Natural killer cell treated with Interleukin-12 subunit alpha and Interleukin-12 subunit beta and Interleukin-15 and Interleukin-18, amount 100 ng/mL, for 72 hours (primary cell): ENCODE data around the gene C1orf21. TPM values are rescaled to one million over a fixed set of nuclear protein-coding genes. Genes with fewer than 3 reads are reported as not detected.

Experiments
- ATAC-seq, 2 donors: fragments of 150-1000 bp; cut with Tn5 transposase in 1 of 2; sonication (Bioruptor Pico), chemical (Tn5 transposase) in 1 of 2; 2 replicates each; pipeline ENCODE4 v1.10.0; 2021
- DNase-seq: peaks from one replicate; pipeline ENCODE4 v3.0.0; 2022; ENCODE audit warnings: low spot score
- H3K27ac Mint-ChIP-seq, 2 donors: 1 replicate in 1 of 2; 2 replicates in 1 of 2; pipeline ENCODE4 v1.8.0; 2022; ENCODE audit warnings: mixed read lengths in 2 of 2, mild to moderate bottlenecking in 1 of 2, moderate library complexity in 1 of 2
- H3K27me3 Mint-ChIP-seq, 2 donors: 1 replicate in 1 of 2; 2 replicates in 1 of 2; pipeline ENCODE4 v1.8.0; 2022; ENCODE audit warnings: mixed read lengths in 2 of 2
- H3K36me3 Mint-ChIP-seq: one replicate; pipeline ENCODE4 v1.8.0; 2022; ENCODE audit warnings: mixed read lengths
- H3K4me1 Mint-ChIP-seq, 2 donors: 1 replicate in 1 of 2; 2 replicates in 1 of 2; pipeline ENCODE4 v1.8.0; 2022; ENCODE audit warnings: low read depth in 2 of 2, mixed read lengths in 2 of 2, mild to moderate bottlenecking in 1 of 2
- H3K4me3 Mint-ChIP-seq: one replicate; pipeline ENCODE4 v1.8.0; 2022; ENCODE audit warnings: mixed read lengths
- H3K9me3 Mint-ChIP-seq: 2 replicates; pipeline ENCODE4 v1.8.0; 2022; ENCODE audit warnings: mixed read lengths
- total RNA-seq, 2 donors: library from RNA; stranded (reverse); gene quantifications; one replicate each; pipeline ENCODE4 v1.2.3, GENCODE V29; 2022

The C1orf21 gene
- total RNA-seq, 2 donors from 2014 or later = 18.0 to 28.3 TPM

GRCh38 chr1:184499616-184500015, 112.8 kb downstream of the C1orf21 start:
- no peaks in the 10 kb centered on the region for H3K36me3 Mint-ChIP-seq
- no peak for ATAC-seq
- H3K27me3 Mint-ChIP-seq = no peaks in the 10 kb centered on the region
- no peak for DNase-seq
- no peaks in the 10 kb centered on the region for H3K9me3 Mint-ChIP-seq
- H3K4me1 Mint-ChIP-seq = peaks cover 23 to 27% of the 10 kb centered on the region in 2 donors
- no peak overlapping the region for H3K27ac Mint-ChIP-seq
- no peak overlapping the region for H3K4me3 Mint-ChIP-seq

GRCh38 chr1:184502161-184502560, 115.3 kb downstream of the C1orf21 start:
- no peak for ATAC-seq

GRCh38 chr1:184503221-184503749, 116.5 kb downstream of the C1orf21 start:
- ATAC-seq (no peak), DNase-seq (no peak)
- Mint-ChIP-seq H3K9me3 (no peaks in the 10 kb centered on the region), H3K27ac (peak overlapping the region in 1 of 2 donors; percentile 56), H3K36me3 (no peaks in the 10 kb centered on the region), H3K4me3 (no peak overlapping the region), H3K27me3 (no peaks in the 10 kb centered on the region), H3K4me1 (peaks cover 30 to 34% of the 10 kb centered on the region in 2 donors)

More at GRCh38 chr1:184502161-184502560, 115.3 kb downstream of the C1orf21 start:
- no peak for DNase-seq
- Mint-ChIP-seq H3K4me1 (peaks cover 22 to 27% of the 10 kb centered on the region in 2 donors), H3K36me3 (no peaks in the 10 kb centered on the region), H3K9me3 (no peaks in the 10 kb centered on the region), H3K4me3 (no peak overlapping the region), H3K27ac (no peak overlapping the region), H3K27me3 (no peaks in the 10 kb centered on the region)

GRCh38 chr1:184504040-184504954, 117.5 kb downstream of the C1orf21 start:
- Mint-ChIP-seq H3K27me3 (no peaks in the 10 kb centered on the region), H3K27ac (peak overlapping the region in 1 of 2 donors; percentile 56), H3K36me3 (peaks cover 4% of the 10 kb centered on the region), H3K4me1 (peaks cover 34 to 38% of the 10 kb centered on the region in 2 donors), H3K9me3 (no peaks in the 10 kb centered on the region), H3K4me3 (no peak overlapping the region)
- ATAC-seq (no peak), DNase-seq (no peak)

GRCh38 chr1:184504955-184505338, 118.1 kb downstream of the C1orf21 start:
- DNase-seq (no peak), ATAC-seq (no peak)
- Mint-ChIP-seq H3K36me3 (peaks cover 5% of the 10 kb centered on the region), H3K9me3 (no peaks in the 10 kb centered on the region), H3K27me3 (no peaks in the 10 kb centered on the region), H3K4me3 (no peak overlapping the region), H3K4me1 (peaks cover 35 to 39% of the 10 kb centered on the region in 2 donors), H3K27ac (peak overlapping the region in 1 of 2 donors; percentile 54)

GRCh38 chr1:184506481-184506880, 119.7 kb downstream of the C1orf21 start:
- no peak for DNase-seq

GRCh38 chr1:184507165-184507564, 120.3 kb downstream of the C1orf21 start:
- Mint-ChIP-seq H3K36me3 (peaks cover 10% of the 10 kb centered on the region), H3K4me1 (peaks cover 44 to 47% of the 10 kb centered on the region in 2 donors), H3K27me3 (no peaks in the 10 kb centered on the region), H3K9me3 (peaks cover 4% of the 10 kb centered on the region), H3K27ac (peak overlapping the region; percentile 78 to 88), H3K4me3 (peak overlapping the region; percentile 83)
- DNase-seq = no peak
- no peak for ATAC-seq

More at GRCh38 chr1:184506481-184506880, 119.7 kb downstream of the C1orf21 start:
- ATAC-seq = peak; percentile 15 to 33
- Mint-ChIP-seq H3K4me3 (peak overlapping the region; percentile 83), H3K27ac (peak overlapping the region in 1 of 2 donors; percentile 88), H3K36me3 (peaks cover 10% of the 10 kb centered on the region), H3K4me1 (peaks cover 40% of the 10 kb centered on the region in 2 donors), H3K27me3 (no peaks in the 10 kb centered on the region), H3K9me3 (peaks cover 4% of the 10 kb centered on the region)

- DNase-seq (no peak), ATAC-seq (no peak)
- Mint-ChIP-seq H3K4me1 (peaks cover 47 to 50% of the 10 kb centered on the region in 2 donors), H3K27ac (peak overlapping the region; percentile 78 to 88), H3K27me3 (no peaks in the 10 kb centered on the region), H3K9me3 (peaks cover 4% of the 10 kb centered on the region), H3K4me3 (peak overlapping the region; percentile 83), H3K36me3 (peaks cover 10% of the 10 kb centered on the region)
These were observed 120.9 kb downstream of the C1orf21 start for GRCh38 chr1:184507604-184508280.

- Mint-ChIP-seq H3K27me3 (no peaks in the 10 kb centered on the region), H3K4me1 (peaks cover 41 to 43% of the 10 kb centered on the region in 2 donors), H3K4me3 (no peak overlapping the region), H3K9me3 (peaks cover 4% of the 10 kb centered on the region), H3K36me3 (peaks cover 10% of the 10 kb centered on the region), H3K27ac (peak overlapping the region; percentile 10 to 88)
- ATAC-seq (no peak), DNase-seq (no peak)
These were observed 122.3 kb downstream of the C1orf21 start for GRCh38 chr1:184509105-184509504.

GRCh38 chr1:184510110-184510509, 123.3 kb downstream of the C1orf21 start:
- Mint-ChIP-seq H3K9me3 (peaks cover 4% of the 10 kb centered on the region), H3K27me3 (no peaks in the 10 kb centered on the region), H3K4me3 (no peak overlapping the region), H3K36me3 (peaks cover 10% of the 10 kb centered on the region), H3K4me1 (peaks cover 35 to 38% of the 10 kb centered on the region in 2 donors), H3K27ac (no peak overlapping the region)
- no peak for DNase-seq
- no peak for ATAC-seq

- no peak overlapping the region for H3K4me3 Mint-ChIP-seq
- DNase-seq (no peak), ATAC-seq (no peak)
- H3K27me3 Mint-ChIP-seq = no peaks in the 10 kb centered on the region
- peaks cover 15% of the 10 kb centered on the region for H3K36me3 Mint-ChIP-seq
- H3K9me3 Mint-ChIP-seq = peaks cover 7% of the 10 kb centered on the region
- peaks cover 34 to 35% of the 10 kb centered on the region in 2 donors for H3K4me1 Mint-ChIP-seq
- no peak overlapping the region for H3K27ac Mint-ChIP-seq
These were observed 125.9 kb downstream of the C1orf21 start for GRCh38 chr1:184512724-184513123.

GRCh38 chr1:184513421-184513820, 126.6 kb downstream of the C1orf21 start:
- ATAC-seq (no peak), DNase-seq (no peak)
- H3K27me3 Mint-ChIP-seq = no peaks in the 10 kb centered on the region
- peaks cover 35% of the 10 kb centered on the region in 2 donors for H3K4me1 Mint-ChIP-seq
- no peak overlapping the region for H3K27ac Mint-ChIP-seq
- peaks cover 15% of the 10 kb centered on the region for H3K36me3 Mint-ChIP-seq
- no peak overlapping the region for H3K4me3 Mint-ChIP-seq
- peaks cover 7% of the 10 kb centered on the region for H3K9me3 Mint-ChIP-seq

GRCh38 chr1:184513966-184514365, 127.1 kb downstream of the C1orf21 start:
- Mint-ChIP-seq H3K27ac (no peak overlapping the region), H3K36me3 (peaks cover 14% of the 10 kb centered on the region), H3K4me1 (peaks cover 37 to 38% of the 10 kb centered on the region in 2 donors), H3K27me3 (no peaks in the 10 kb centered on the region), H3K9me3 (peaks cover 7% of the 10 kb centered on the region), H3K4me3 (no peak overlapping the region)
- ATAC-seq = no peak
- DNase-seq = no peak
